HG03460 (cell line): ENCODE measurements around the gene CREB5.
A peak's percentile ranks its signal among the peaks of the same experiment; 100 is the strongest.

Source experiments
- ATAC-seq: cut with Tn5 transposase; IDR thresholded peaks from one replicate; pipeline ENCODE4 v1.9.1; 2021; ENCODE audit not compliant: unreplicated experiment

The CREB5 gene

GRCh38 chr7:28477041-28477442, 64.7 kb downstream of the CREB5 start:
- ATAC-seq, result no peak

DNA sequence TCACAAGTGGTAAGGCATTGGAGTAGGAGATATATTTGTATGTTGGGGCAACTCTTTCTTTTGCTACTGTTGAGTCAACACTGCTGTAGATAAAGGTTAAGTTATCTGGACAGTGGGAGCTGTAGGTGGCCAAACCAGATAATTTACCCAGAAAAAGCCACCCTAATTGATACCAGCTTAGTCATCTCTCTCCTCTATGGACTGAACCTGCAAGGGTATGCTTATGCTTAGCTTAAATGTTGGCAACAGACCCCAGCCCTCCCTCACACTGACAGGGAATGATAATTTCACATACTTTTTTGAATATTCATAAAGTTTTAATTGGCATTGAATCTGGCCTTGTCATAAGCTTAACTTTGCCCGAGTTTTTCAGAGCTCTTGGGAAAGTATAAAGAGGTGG, 66.3 kb downstream of the CREB5 start:
- no peak for ATAC-seq

DNA sequence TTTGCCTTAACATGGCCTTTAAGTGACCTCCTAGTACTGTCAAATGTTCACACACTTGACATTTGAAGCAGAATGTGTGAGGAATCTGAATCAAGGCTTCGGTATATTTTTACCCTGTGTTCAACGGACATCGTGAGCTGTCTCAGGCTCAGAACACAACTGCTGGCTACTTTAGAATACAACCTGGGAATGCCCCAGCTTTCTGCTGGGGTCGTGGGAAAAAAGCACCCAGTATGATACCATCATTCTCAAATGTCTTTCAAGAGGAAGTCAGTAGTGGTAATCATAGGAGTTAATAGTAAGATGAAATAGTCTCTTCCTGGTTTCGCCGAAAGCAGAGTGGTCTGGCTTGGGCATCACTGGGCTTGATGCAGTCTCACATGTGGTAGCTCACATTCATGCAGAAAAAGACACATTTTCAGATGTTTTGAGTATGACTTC, 67.2 kb downstream of the CREB5 start:
- ATAC-seq, result peak; percentile 73

DNA sequence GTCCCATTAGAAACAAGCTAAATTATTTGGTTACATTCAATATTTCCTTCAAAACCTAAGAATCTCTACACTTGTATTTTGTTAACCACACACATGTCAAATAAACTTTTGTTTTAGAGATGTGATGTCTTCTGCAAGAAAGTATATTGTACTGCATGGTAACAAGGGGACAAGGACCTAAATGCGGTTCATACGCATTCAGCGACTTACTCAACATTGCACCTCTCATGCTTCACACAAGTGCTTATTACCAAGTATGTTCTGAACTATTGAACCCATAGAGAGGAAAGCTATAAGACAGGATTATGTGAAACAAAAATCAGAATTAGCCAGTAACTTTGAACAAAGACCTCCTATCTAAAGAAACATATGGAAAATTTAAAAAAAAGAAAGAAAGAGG, 68.3 kb downstream of the CREB5 start:
- ATAC-seq, result no peak

GRCh38 chr7:28481091-28481926, 69.0 kb downstream of the CREB5 start:
- ATAC-seq, result peak; percentile 65

DNA sequence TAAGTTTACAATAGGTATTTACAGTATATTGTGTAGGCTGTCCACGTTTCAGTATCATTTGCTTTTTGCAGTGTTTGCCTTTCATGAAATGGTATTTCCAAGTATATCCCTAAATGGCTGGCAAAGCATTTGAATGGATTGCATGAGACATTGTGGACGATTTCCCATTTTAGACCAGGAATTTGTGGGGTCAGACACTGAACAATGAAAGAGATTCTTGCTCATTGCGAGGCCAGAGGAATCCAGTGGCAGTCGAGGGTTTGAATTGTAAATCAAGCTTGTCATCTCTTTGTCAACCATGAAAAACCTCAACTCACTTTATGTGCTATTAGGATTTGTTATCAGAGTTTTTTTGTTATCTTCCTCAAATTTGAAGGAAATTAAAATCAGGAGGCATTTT, 70.8 kb downstream of the CREB5 start:
- ATAC-seq, result no peak

DNA sequence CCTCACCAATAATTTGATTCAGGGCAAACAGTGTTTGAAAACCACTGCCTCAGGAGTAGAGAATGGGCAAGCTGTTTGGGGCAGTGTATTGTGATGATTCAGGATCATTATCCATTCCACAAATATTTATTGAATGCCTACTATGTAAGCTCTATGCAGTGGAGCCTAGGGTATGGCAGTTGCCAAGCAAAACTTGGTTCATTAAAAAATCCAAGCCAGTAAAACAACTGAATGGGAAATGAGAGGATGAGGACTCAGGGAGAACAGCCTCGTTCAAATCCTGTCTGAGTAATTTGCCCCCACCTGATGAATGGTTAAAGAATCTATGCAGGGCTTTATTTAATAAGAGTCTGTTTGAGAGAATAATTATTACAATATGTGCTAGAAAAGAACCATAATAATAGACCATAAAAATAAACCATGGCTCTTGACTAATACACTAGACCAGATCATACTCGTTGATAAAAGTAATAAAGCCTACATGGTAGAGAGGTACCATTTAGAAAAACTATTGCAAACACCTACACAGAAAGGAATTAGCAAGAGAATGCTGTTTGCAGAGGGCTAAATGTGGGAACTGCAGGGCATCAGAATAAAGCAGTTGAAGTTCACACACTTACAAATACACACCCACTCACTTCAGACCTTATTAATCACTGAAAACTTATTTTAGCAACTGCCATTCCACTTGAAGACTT, 71.7 kb downstream of the CREB5 start:
- no peak for ATAC-seq

DNA sequence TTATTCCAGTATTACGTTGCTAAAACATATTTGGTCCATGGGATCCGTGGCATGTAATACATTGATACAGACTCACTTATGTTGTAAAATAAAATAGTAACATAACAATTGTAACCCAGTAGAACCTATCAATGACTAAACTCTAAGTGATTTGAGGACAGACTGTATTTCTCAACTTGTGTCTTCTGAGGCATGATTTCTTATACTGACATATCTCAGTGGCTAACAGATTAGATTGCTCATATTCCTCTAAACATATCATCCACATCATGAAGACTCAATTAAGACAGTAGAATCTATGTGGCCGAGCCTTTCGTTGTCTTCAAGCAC, 72.3 kb downstream of the CREB5 start:
- no peak for ATAC-seq

DNA sequence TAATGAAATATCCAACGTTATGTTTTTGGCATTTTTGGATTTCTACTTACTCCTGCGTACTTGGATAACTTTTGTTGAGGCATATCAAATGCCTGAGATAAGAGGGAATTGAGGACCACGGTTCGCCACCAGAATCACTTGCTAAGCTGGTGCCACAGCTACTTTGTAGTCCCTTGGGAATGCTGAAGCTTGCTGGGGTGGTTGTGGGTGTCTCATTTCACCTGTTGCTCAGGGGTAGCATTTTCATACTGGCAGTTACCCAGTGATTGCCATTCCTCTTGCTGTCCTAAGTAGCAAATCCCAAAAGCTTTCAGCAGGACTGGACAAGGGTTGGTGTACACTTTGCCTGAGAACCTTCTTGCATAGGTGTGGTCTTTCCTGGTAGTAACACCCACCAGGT, 75.2 kb downstream of the CREB5 start:
- no peak for ATAC-seq

GRCh38 chr7:28488061-28488791, 75.9 kb downstream of the CREB5 start:
- no peak for ATAC-seq

DNA sequence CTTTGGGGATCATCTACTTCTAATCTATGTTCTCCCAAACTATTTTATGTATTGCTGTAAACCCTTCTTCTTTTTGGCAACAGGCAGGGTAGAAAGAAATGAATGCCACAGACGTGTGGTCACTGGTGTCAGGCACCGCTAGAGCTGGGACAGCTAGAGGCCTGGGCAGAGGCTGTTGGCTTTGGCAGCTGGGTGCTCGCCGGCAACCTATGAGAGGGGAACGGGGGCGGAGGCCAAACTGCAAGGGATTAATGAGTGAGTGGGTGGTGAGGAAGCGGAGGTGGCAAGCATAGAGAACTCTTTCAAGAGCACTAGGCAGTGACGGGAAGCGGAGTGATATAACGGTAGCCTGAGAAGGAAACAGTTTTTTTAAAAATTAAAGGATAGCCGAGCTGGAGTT, 78.5 kb downstream of the CREB5 start:
- ATAC-seq, result no peak

GRCh38 chr7:28493477-28493876, 81.2 kb downstream of the CREB5 start:
- ATAC-seq, result no peak

- no peak for ATAC-seq
Measured at GRCh38 chr7:28497009-28497408, 84.7 kb downstream of the CREB5 start.

GRCh38 chr7:28498636-28499035, 86.3 kb downstream of the CREB5 start:
- ATAC-seq, result no peak

DNA sequence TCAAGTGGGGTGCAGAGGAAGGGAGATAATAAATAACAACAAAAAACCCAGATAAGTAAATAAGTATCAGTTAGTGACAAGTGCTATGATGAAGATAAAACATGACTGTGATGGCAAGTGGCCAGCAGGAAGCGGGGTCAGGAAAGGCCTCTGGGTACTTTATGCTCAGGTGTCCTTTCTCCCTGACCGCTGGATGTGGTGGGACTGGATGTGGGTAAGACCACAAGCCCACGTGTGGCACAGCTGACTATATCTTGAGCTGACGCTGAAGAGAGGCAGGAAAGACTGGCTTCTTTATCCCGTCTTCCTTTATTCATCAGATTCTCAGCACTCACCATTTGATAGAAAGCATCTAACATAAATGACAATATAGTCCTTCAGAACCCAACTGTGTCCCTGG, 87.8 kb downstream of the CREB5 start:
- no peak for ATAC-seq

GRCh38 chr7:28502408-28502807, 90.1 kb downstream of the CREB5 start:
- no peak for ATAC-seq

DNA sequence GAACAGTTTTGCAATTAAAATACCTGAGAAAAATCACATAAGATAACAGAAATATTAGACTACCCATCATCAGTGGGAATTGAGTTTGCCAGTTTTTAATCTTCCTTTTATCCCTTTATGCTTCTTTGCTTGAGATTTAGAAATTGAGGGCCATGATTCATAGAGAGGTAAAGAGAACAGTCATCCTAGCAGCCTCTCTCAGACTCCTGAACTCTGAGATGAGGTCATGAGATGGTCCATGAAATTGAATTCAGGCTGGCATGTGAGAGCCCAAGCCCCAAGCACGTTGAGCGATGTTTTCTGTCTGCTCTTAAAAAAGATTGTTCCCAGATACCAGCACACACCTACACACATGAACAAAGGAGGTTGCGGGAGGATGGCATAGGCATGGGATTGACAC, 91.1 kb downstream of the CREB5 start:
- no peak for ATAC-seq

DNA sequence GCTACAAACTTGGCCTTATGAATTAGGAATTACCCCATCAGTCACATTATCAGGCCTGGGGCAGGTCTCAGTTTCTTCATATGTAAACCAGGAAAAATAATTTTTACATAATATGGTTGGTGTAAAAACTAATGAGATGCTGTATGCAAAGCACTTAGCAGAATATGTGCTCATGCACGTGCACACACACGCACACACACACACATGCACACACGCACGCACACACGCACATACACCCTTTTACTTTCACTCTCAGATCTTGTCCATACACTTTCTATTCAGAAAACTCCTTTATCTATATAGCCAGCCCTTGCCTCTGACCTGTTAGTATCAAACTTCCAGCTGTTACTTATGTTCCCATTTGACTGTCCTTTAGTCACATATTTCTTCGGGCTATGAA, 92.7 kb downstream of the CREB5 start:
- ATAC-seq, result no peak

- no peak for ATAC-seq
Measured at GRCh38 chr7:28505867-28506266, 93.5 kb downstream of the CREB5 start.

GRCh38 chr7:28507525-28508282, 95.4 kb downstream of the CREB5 start:
- no peak for ATAC-seq
